SK-N-SH treated with all-trans-retinoic acid at 6 μM for 48 hours (cell line): ENCODE results near the gene AGAP5.

Source experiments
- ATAC-seq: fragments of 200-7000 bp; cut with Tn5 transposase; 3 replicates; pipeline ENCODE4 v1.9.1; 2020; ENCODE audit warnings: mild to moderate bottlenecking, moderate library complexity
- ARNTL ChIP-seq: fragments of 450-650 bp; formaldehyde crosslinking; IDR thresholded peaks from 2 replicates; pipeline ENCODE4 v1.5.0; 2020; ENCODE audit warnings: low read depth, mild to moderate bottlenecking, moderate library complexity, borderline replicate concordance
- BACH2 ChIP-seq: fragments of 250-450 bp; sonication (Bioruptor Pico); IDR thresholded peaks from 2 replicates; pipeline ENCODE4 v1.9.0; 2021; ENCODE audit warnings: mild to moderate bottlenecking, borderline replicate concordance
- CREB5 ChIP-seq: fragments of 250-450 bp; sonication (Bioruptor Pico); IDR thresholded peaks from 2 replicates; pipeline ENCODE4 v1.5.1; 2020; ENCODE audit warnings: low read depth, mild to moderate bottlenecking, moderate library complexity
- CSDC2 ChIP-seq: fragments of 250-450 bp; sonication (Bioruptor Pico); IDR thresholded peaks from 2 replicates; pipeline ENCODE4 v1.5.0; 2020; ENCODE audit warnings: mild to moderate bottlenecking, moderate library complexity
- CSRNP3 ChIP-seq: fragments of 250-450 bp; sonication (Bioruptor Pico); IDR thresholded peaks from 2 replicates; pipeline ENCODE4 v1.5.1; 2021; ENCODE audit warnings: mild to moderate bottlenecking, moderate library complexity
- ESRRG ChIP-seq: fragments of 250-450 bp; sonication (Bioruptor Pico); IDR thresholded peaks from 2 replicates; pipeline ENCODE4 v1.6.1; 2021; ENCODE audit warnings: mild to moderate bottlenecking
- GLIS3 ChIP-seq: fragments of 250-450 bp; sonication (Bioruptor Pico); IDR thresholded peaks from 2 replicates; pipeline ENCODE4 v1.5.0; 2020; ENCODE audit warnings: mild to moderate bottlenecking, moderate library complexity
- ISL1 ChIP-seq: fragments of 250-450 bp; sonication (Bioruptor Pico); IDR thresholded peaks from 2 replicates; pipeline ENCODE4 v2.1.2; 2022; ENCODE audit warnings: mild to moderate bottlenecking, moderate library complexity
- OSR1 ChIP-seq: fragments of 250-450 bp; sonication (Bioruptor Pico); IDR thresholded peaks from 2 replicates; pipeline ENCODE4 v1.8.0; 2022; ENCODE audit warnings: moderate library complexity, mild to moderate bottlenecking, inconsistent platforms
- PATZ1 ChIP-seq: fragments of 250-450 bp; sonication (Bioruptor Pico); IDR thresholded peaks from 2 replicates; pipeline ENCODE4 v1.8.0; 2020; ENCODE audit warnings: mild to moderate bottlenecking, moderate library complexity, borderline replicate concordance
- POU6F1 ChIP-seq: fragments of 250-450 bp; sonication (Bioruptor Pico); IDR thresholded peaks from 2 replicates; pipeline ENCODE4 v1.8.0; 2021; ENCODE audit warnings: low read depth, mild to moderate bottlenecking, moderate library complexity, borderline replicate concordance
- PPARA ChIP-seq: fragments of 250-450 bp; sonication (Bioruptor Pico); IDR thresholded peaks from 2 replicates; pipeline ENCODE4 v1.5.0; 2020; ENCODE audit warnings: mild to moderate bottlenecking, borderline replicate concordance
- RARB ChIP-seq: fragments of 250-450 bp; sonication (Bioruptor Pico); IDR thresholded peaks from 2 replicates; pipeline ENCODE4 v1.8.0; 2021; ENCODE audit warnings: mild to moderate bottlenecking, moderate library complexity
- SNAI2 ChIP-seq: fragments of 250-450 bp; sonication (Bioruptor Pico); IDR thresholded peaks from 2 replicates; pipeline ENCODE4 v1.5.0; 2020; ENCODE audit warnings: mild to moderate bottlenecking, moderate library complexity
- TCF4 ChIP-seq: fragments of 250-450 bp; sonication (Bioruptor Pico); IDR thresholded peaks from 2 replicates; pipeline ENCODE4 v1.8.0; 2021; ENCODE audit warnings: mild to moderate bottlenecking, moderate library complexity, borderline replicate concordance
- TOX ChIP-seq: fragments of 250-450 bp; sonication (Bioruptor Pico); IDR thresholded peaks from 2 replicates; pipeline ENCODE4 v1.8.0; 2021; ENCODE audit warnings: mild to moderate bottlenecking, moderate library complexity, borderline replicate concordance
- TSHZ2 ChIP-seq: fragments of 250-450 bp; sonication (Bioruptor Pico); IDR thresholded peaks from 2 replicates; pipeline ENCODE4 v1.5.0; 2020; ENCODE audit warnings: mild to moderate bottlenecking, moderate library complexity
- ZC3H10 ChIP-seq: fragments of 250-450 bp; sonication (Bioruptor Pico); IDR thresholded peaks from 2 replicates; pipeline ENCODE4 v1.5.1; 2021; ENCODE audit warnings: mild to moderate bottlenecking, moderate library complexity
- ZFP3 ChIP-seq: fragments of 250-450 bp; sonication (Bioruptor Pico); IDR thresholded peaks from 2 replicates; pipeline ENCODE4 v1.5.0; 2020; ENCODE audit warnings: mild to moderate bottlenecking, moderate library complexity
- ZNF565 ChIP-seq: fragments of 450-650 bp; formaldehyde crosslinking; conservative IDR thresholded peaks from 2 replicates; pipeline ENCODE4 v1.5.0; 2020; ENCODE audit warnings: low read depth, mild to moderate bottlenecking, moderate library complexity
- ZNF70 ChIP-seq: fragments of 450-650 bp; formaldehyde crosslinking; IDR thresholded peaks from 2 replicates; pipeline ENCODE4 v1.5.0; 2020; ENCODE audit warnings: mild to moderate bottlenecking, moderate library complexity
- ZNF8 ChIP-seq: fragments of 450-650 bp; formaldehyde crosslinking; IDR thresholded peaks from 2 replicates; pipeline ENCODE4 v1.5.0; 2020; ENCODE audit warnings: mild to moderate bottlenecking, moderate library complexity

Gene AGAP5

GRCh38 chr10:73645251-73645650, 52.7 kb downstream of the AGAP5 start:
- TF ChIP-seq PATZ1 = no peak
- TF ChIP-seq ESRRG (CRISPR knock-in tag) = no peak
- no peak for TF ChIP-seq POU6F1 (CRISPR knock-in tag)
- TF ChIP-seq ZNF8 = no peak
- no peak for TF ChIP-seq GLIS3 (CRISPR knock-in tag)
- TF ChIP-seq RARB (CRISPR knock-in tag) = no peak
- TF ChIP-seq CSRNP3 = no peak
- no peak for TF ChIP-seq ISL1 (CRISPR knock-in tag)
- TF ChIP-seq BACH2 (CRISPR knock-in tag) = no peak
- TF ChIP-seq PPARA (CRISPR knock-in tag) = no peak
- TF ChIP-seq ZNF70 (CRISPR knock-in tag) = no peak
- TF ChIP-seq CREB5 (CRISPR knock-in tag) = no peak
- TF ChIP-seq OSR1 (CRISPR knock-in tag) = no peak
- no peak for TF ChIP-seq ZFP3 (CRISPR knock-in tag)
- TF ChIP-seq TSHZ2 (CRISPR knock-in tag) = no peak
- no peak for TF ChIP-seq CSDC2 (CRISPR knock-in tag)
- no peak for TF ChIP-seq TCF4
- TF ChIP-seq ARNTL (CRISPR knock-in tag) = no peak
- TF ChIP-seq ZC3H10 (CRISPR knock-in tag) = no peak
- no peak for TF ChIP-seq SNAI2 (CRISPR knock-in tag)
- ATAC-seq = no peak

GRCh38 chr10:73644767-73645166, 53.1 kb downstream of the AGAP5 start:
- no peak for TF ChIP-seq ZC3H10 (CRISPR knock-in tag)
- no peak for TF ChIP-seq GLIS3 (CRISPR knock-in tag)
- no peak for TF ChIP-seq ZNF565 (CRISPR knock-in tag)
- no peak for TF ChIP-seq ISL1 (CRISPR knock-in tag)
- TF ChIP-seq ZFP3 (CRISPR knock-in tag) = no peak
- TF ChIP-seq RARB (CRISPR knock-in tag) = no peak
- no peak for TF ChIP-seq CSDC2 (CRISPR knock-in tag)
- no peak for TF ChIP-seq TOX (CRISPR knock-in tag)
- no peak for TF ChIP-seq PATZ1
- no peak for TF ChIP-seq BACH2 (CRISPR knock-in tag)
- TF ChIP-seq, all 23 proteins: peak for 0

More at GRCh38 chr10:73644767-73645166, 53.1 kb downstream of the AGAP5 start:
- no peak for ATAC-seq
